GM12878 (cell line): ENCODE measurements around the gene DHRS4. TPM values are rescaled to one million over a fixed set of nuclear protein-coding genes. Genes with fewer than 3 reads are reported as not detected.
A peak's percentile ranks its signal among the peaks of the same experiment; 100 is the strongest.

Source experiments
- BHLHE40 ChIP-seq, 2 experiments: fragments of 450-650 bp in 1 of 2; IDR thresholded peaks; 2 replicates each; pipeline ENCODE4 v1.6.1; 2011 to 2017; ENCODE audit warnings: low read depth in 2 of 2, borderline replicate concordance in 1 of 2, improper control_type of control experiment in 1 of 2, low read length in 1 of 2, mild to moderate bottlenecking in 1 of 2
- BRCA1 ChIP-seq: IDR thresholded peaks from 2 replicates; pipeline ENCODE4 v1.6.1; 2011; ENCODE audit warnings: low read depth, low read length, improper control_type of control experiment
- CBFB ChIP-seq: IDR thresholded peaks from 2 replicates; pipeline ENCODE4 v1.6.1; 2016; ENCODE audit warnings: antibody characterized with exemption, low read depth
- CEBPB ChIP-seq, 2 experiments: fragments of 150-350 bp in 1 of 2; IDR thresholded peaks; 2 replicates each; pipeline ENCODE4 v1.6.1; 2012 to 2014; ENCODE audit warnings: low read depth in 2 of 2, low read length in 2 of 2, borderline replicate concordance in 1 of 2, inconsistent platforms in 1 of 2
- ESRRA ChIP-seq: IDR thresholded peaks from 2 replicates; pipeline ENCODE4 v1.6.1; 2012; ENCODE audit warnings: mild to moderate bottlenecking, low read length, improper control_type of control experiment
- EZH2 ChIP-seq: IDR thresholded peaks from 2 replicates; pipeline ENCODE4 v1.6.1; 2012; ENCODE audit warnings: low read depth, mild to moderate bottlenecking, control low read depth, inconsistent platforms, low read length, borderline replicate concordance; ENCODE audit not compliant: control insufficient read depth
- FOXM1 ChIP-seq: IDR thresholded peaks from 2 replicates; pipeline ENCODE4 v1.6.1; 2012; ENCODE audit warnings: low read depth, mild to moderate bottlenecking, inconsistent platforms, low read length, moderate library complexity
- JUNB ChIP-seq: IDR thresholded peaks from 2 replicates; pipeline ENCODE4 v1.6.1; 2016; ENCODE audit warnings: antibody characterized with exemption, mild to moderate bottlenecking
- MYB ChIP-seq: fragments of 150-350 bp; IDR thresholded peaks from 2 replicates; pipeline ENCODE4 v1.6.1; 2014; ENCODE audit warnings: mild to moderate bottlenecking, low read depth, low read length, borderline replicate concordance
- MYC ChIP-seq: IDR thresholded peaks from 2 replicates; pipeline ENCODE4 v1.6.1; 2011; ENCODE audit warnings: mild to moderate bottlenecking, low read length, moderate library complexity, inconsistent platforms; ENCODE audit not compliant: insufficient read depth, insufficient replicate concordance, insufficient read length, severe bottlenecking
- NFYA ChIP-seq: IDR thresholded peaks from 2 replicates; pipeline ENCODE4 v1.6.1; 2011; ENCODE audit warnings: low read depth, mild to moderate bottlenecking, low read length, improper control_type of control experiment, borderline replicate concordance
- POU2F2 ChIP-seq: IDR thresholded peaks from 3 replicates; pipeline ENCODE4 v1.6.1; 2011; ENCODE audit warnings: low read depth, mild to moderate bottlenecking, low read length, borderline replicate concordance
- RBBP5 ChIP-seq: fragments of 200-600 bp; sonication (generic); conservative IDR thresholded peaks from 2 replicates; pipeline ENCODE4 v1.6.1; 2016
- SREBF2 ChIP-seq: IDR thresholded peaks from 2 replicates; pipeline ENCODE4 v1.6.1; 2012; ENCODE audit warnings: mild to moderate bottlenecking, low read length
- SRF ChIP-seq, 2 experiments: IDR thresholded peaks; 2 replicates each; pipeline ENCODE4 v1.6.1; 2011; ENCODE audit warnings: low read depth in 2 of 2, low read length in 2 of 2, mild to moderate bottlenecking in 1 of 2, moderate library complexity in 1 of 2
- TARDBP ChIP-seq: IDR thresholded peaks from 2 replicates; pipeline ENCODE4 v1.6.1; 2016; ENCODE audit warnings: borderline replicate concordance
- TCF12 ChIP-seq: IDR thresholded peaks from 2 replicates; pipeline ENCODE4 v1.6.1; 2011; ENCODE audit warnings: low read depth, mild to moderate bottlenecking, low read length
- YBX1 ChIP-seq: fragments of 450-650 bp; IDR thresholded peaks from 2 replicates; pipeline ENCODE4 v1.6.1; 2016; ENCODE audit warnings: antibody characterized with exemption
- ZBED1 ChIP-seq: IDR thresholded peaks from 2 replicates; pipeline ENCODE4 v1.6.1; 2016; ENCODE audit warnings: borderline replicate concordance
- ZBTB33 ChIP-seq: fragments of 450-650 bp; IDR thresholded peaks from 2 replicates; pipeline ENCODE4 v1.6.1; 2017; ENCODE audit warnings: mild to moderate bottlenecking
- ZNF207 ChIP-seq: fragments of 450-650 bp; IDR thresholded peaks from 2 replicates; pipeline ENCODE4 v1.6.1; 2014; ENCODE audit warnings: antibody characterized with exemption, mild to moderate bottlenecking, borderline replicate concordance
- polyA plus RNA-seq, 11 experiments: library from polyadenylated mRNA; depleted of rRNA in 4 of 11; unstranded in 6 of 11; stranded (reverse) in 5 of 11; fragments of >200 nt; fragmentation: Nextera tagmentation in 4 of 11; fragmentation: Illumina TruSeq in 1 of 11; extraction: Ambion mirVana in 4 of 11; extraction: Trizol in 1 of 11; gene quantifications; 1 replicate in 1 of 11; 2 replicates in 10 of 11; pipeline versions ENCODE4 v1.2.1 to v1.2.3, GENCODE V29; 2011 to 2016; ENCODE audit warnings: inconsistent platforms in 2 of 11, missing spikeins in 2 of 11, low read depth in 1 of 11
- total RNA-seq, 4 experiments: library from RNA; depleted of rRNA in 3 of 4; stranded (reverse); fragments of >200 nt in 3 of 4; fragmentation: Illumina TruSeq in 1 of 4; extraction: Trizol in 1 of 4; gene quantifications; 2 replicates each; pipeline versions ENCODE4 v1.2.1 to v1.2.3, GENCODE V29; 2013 to 2021
- TF ChIP-seq, protein P1 (sequence below): fragments of 450-650 bp; IDR thresholded peaks from 2 replicates; pipeline ENCODE4 v1.6.1; 2018; ENCODE audit warnings: borderline replicate concordance, mild to moderate bottlenecking; ENCODE audit not compliant: partially characterized antibody
- TF ChIP-seq, protein P2 (sequence below): fragments of 450-650 bp; IDR thresholded peaks from 2 replicates; pipeline ENCODE4 v1.6.1; 2016; ENCODE audit warnings: mild to moderate bottlenecking

The DHRS4 gene
- total and polyA plus RNA-seq, 10 of the 15 experiments (the other 5 are each of a cell fraction or from before 2014, with no cell fraction given) = 2.4 to 38.1 (median 22.2) TPM

DNA sequence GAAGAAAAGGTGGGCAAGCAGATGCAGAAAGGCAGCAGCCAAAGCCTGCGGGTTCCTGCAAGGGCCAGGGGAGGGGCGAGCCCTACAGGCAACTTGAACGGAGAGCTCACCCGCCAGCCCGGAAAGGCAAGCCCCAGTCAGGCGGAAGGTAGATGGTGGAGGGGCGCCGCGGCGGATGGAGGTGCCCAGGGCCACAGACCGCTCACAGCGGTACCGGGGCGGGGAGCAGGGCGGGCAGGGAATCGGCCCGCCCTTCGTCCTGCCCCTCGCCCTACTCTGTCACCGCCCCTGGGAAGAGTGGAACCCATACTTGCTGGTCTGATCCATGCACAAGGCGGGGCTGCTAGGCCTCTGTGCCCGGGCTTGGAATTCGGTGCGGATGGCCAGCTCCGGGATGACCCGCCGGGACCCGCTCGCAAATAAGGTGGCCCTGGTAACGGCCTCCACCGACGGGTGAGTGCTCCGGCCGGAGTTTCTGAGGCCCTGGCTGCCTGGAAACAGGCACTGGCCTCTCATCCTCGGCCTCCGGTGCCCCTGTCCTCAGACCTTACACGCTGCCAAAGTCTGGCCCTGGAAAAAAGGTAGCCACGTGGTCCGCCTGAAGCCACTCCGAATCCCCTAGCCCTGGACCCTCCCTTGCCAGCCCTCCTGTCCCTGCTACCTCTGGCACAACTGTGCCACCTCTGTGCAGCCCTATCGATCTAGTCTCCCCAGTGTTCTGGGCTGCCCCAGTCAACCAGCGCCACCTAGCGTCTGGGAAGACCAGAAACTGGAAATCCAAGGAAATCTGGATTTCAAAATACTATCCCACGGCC lies at the start of gene DHRS4 (continued):
- no peak for TF ChIP-seq EZH2
- no peak for TF ChIP-seq CEBPB (IDR thresholded peaks at IDR 0.05; ENCODE audit: borderline replicate concordance in 1 of 2, low read depth in 2 of 2, low read length in 2 of 2)
- TF ChIP-seq CBFB = no peak
- no peak for TF ChIP-seq ZNF207
- TF ChIP-seq ESRRA = no peak
- no peak for TF ChIP-seq POU2F2
- TF ChIP-seq RBBP5 = no peak
- peak; percentile 57 to 61; a peak in 2 of 4 replicates for TF ChIP-seq SRF (IDR thresholded peaks at IDR 0.05; ENCODE audit: low read depth in 2 of 2, low read length in 2 of 2)
- TF ChIP-seq TARDBP = no peak
- no peak for TF ChIP-seq MYB
- no peak for TF ChIP-seq YBX1
- TF ChIP-seq SREBF2 = no peak
- no peak for TF ChIP-seq MYC
- TF ChIP-seq FOXM1 = peak; percentile 35; the same call in 1 of the 2 replicates
- TF ChIP-seq NFYA = no peak
- TF ChIP-seq, protein P1, sequence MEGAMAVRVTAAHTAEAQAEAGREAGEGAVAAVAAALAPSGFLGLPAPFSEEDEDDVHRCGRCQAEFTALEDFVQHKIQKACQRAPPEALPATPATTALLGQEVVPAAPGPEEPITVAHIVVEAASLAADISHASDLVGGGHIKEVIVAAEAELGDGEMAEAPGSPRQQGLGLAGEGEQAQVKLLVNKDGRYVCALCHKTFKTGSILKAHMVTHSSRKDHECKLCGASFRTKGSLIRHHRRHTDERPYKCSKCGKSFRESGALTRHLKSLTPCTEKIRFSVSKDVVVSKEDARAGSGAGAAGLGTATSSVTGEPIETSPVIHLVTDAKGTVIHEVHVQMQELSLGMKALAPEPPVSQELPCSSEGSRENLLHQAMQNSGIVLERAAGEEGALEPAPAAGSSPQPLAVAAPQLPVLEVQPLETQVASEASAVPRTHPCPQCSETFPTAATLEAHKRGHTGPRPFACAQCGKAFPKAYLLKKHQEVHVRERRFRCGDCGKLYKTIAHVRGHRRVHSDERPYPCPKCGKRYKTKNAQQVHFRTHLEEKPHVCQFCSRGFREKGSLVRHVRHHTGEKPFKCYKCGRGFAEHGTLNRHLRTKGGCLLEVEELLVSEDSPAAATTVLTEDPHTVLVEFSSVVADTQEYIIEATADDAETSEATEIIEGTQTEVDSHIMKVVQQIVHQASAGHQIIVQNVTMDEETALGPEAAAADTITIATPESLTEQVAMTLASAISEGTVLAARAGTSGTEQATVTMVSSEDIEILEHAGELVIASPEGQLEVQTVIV = no peak
- no peak for TF ChIP-seq BRCA1
- no peak for TF ChIP-seq ZBTB33
- TF ChIP-seq TCF12 = no peak
- no peak for TF ChIP-seq JUNB
- no peak for TF ChIP-seq ZBED1
- TF ChIP-seq, protein P2, sequence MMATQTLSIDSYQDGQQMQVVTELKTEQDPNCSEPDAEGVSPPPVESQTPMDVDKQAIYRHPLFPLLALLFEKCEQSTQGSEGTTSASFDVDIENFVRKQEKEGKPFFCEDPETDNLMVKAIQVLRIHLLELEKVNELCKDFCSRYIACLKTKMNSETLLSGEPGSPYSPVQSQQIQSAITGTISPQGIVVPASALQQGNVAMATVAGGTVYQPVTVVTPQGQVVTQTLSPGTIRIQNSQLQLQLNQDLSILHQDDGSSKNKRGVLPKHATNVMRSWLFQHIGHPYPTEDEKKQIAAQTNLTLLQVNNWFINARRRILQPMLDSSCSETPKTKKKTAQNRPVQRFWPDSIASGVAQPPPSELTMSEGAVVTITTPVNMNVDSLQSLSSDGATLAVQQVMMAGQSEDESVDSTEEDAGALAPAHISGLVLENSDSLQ = no peak
- no peak for TF ChIP-seq BHLHE40 (IDR thresholded peaks at IDR 0.05; ENCODE audit: borderline replicate concordance in 1 of 2, low read depth in 2 of 2, low read length in 1 of 2)
